ENCODE results near the gene TRIM37. TPM values are rescaled to one million over a fixed set of nuclear protein-coding genes. Genes with fewer than 3 reads are reported as not detected.

The TRIM37 gene
- total RNA-seq, 1 donor from 2014 or later, result 35.6 TPM

DNA sequence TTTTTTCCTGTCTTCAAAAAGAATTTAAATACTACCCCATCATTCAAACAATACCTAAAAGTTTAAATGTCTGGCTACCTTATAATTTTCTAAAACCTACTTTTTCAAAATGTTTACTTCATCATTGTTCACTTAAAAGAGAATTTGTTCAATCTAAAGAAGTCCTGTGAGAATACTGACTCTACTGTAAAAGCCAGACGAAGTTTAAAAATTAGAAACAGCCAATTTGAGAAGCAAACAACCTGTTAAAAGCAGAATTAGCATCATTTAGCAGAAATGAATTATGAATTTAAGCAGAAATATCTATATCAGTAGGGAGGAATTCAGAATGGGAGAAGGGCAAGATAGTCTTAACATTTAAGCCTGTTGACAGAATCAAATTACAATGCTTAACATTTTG is 46.2 kb upstream of the TRIM37 start:
- no peak for DNase-seq
- TF ChIP-seq, protein P1, sequence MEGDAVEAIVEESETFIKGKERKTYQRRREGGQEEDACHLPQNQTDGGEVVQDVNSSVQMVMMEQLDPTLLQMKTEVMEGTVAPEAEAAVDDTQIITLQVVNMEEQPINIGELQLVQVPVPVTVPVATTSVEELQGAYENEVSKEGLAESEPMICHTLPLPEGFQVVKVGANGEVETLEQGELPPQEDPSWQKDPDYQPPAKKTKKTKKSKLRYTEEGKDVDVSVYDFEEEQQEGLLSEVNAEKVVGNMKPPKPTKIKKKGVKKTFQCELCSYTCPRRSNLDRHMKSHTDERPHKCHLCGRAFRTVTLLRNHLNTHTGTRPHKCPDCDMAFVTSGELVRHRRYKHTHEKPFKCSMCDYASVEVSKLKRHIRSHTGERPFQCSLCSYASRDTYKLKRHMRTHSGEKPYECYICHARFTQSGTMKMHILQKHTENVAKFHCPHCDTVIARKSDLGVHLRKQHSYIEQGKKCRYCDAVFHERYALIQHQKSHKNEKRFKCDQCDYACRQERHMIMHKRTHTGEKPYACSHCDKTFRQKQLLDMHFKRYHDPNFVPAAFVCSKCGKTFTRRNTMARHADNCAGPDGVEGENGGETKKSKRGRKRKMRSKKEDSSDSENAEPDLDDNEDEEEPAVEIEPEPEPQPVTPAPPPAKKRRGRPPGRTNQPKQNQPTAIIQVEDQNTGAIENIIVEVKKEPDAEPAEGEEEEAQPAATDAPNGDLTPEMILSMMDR (IDR thresholded peaks at IDR 0.05; ENCODE audit: partially characterized antibody, unreplicated experiment), result no peak
- Mint-ChIP-seq H3K9me3 (ENCODE audit: unreplicated experiment) (peaks cover 3% of the 10 kb centered on the region), H3K4me3 (ENCODE audit: unreplicated experiment) (no peak overlapping the region), H3K4me1 (ENCODE audit: low read depth, unreplicated experiment) (peaks cover 12% of the 10 kb centered on the region), H3K27ac (ENCODE audit: unreplicated experiment) (peak overlapping the region; percentile 6), H3K27me3 (ENCODE audit: unreplicated experiment) (no peaks in the 10 kb centered on the region), H3K36me3 (ENCODE audit: unreplicated experiment) (no peaks in the 10 kb centered on the region)

DNA sequence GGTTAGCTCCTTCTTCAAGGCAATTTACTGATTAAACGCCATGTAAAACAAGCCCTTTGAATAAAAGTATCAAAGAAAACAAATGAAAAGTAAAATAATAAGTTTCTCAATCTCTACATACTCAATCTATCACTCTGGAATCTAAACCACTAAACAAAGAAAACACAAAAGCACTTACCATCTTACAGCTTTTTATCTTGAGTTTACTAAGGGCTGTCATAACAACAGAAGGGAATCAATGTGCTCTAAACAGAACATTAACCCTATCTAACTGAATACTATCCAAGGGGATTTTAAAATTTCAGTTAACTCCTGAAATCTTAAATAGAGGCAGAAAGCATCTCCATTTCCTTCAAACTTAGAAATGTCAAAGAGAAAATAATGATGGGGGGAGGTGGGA is 44.9 kb upstream of the TRIM37 start:
- DNase-seq, result no peak
- H3K27ac Mint-ChIP-seq (ENCODE audit: unreplicated experiment), result peak overlapping the region; percentile 40
- H3K27me3 Mint-ChIP-seq (ENCODE audit: unreplicated experiment), result no peaks in the 10 kb centered on the region

DNA sequence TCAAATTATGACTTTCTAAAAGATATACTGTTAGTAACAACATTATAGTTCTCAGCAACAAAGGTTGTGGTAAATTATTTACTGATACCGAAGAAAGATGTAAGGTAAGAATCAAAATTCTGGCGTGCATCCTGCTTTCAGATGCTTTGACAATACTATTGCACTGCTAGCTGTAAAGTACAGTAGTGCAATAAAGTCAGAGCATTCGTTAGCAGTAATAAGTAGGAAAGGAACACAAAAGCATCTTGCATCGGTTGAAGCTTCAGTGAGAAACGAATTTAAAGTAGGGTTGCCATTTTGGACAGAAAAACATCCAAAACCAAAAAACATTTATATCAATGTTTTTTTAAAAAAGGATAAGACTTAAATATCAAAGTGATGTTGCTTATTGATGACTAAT is 44.3 kb upstream of the TRIM37 start:
- no peak for DNase-seq
- Mint-ChIP-seq H3K9me3 (ENCODE audit: unreplicated experiment) (peaks cover 3% of the 10 kb centered on the region), H3K27me3 (ENCODE audit: unreplicated experiment) (no peaks in the 10 kb centered on the region), H3K4me3 (ENCODE audit: unreplicated experiment) (no peak overlapping the region), H3K4me1 (ENCODE audit: low read depth, unreplicated experiment) (peaks cover 12% of the 10 kb centered on the region), H3K36me3 (ENCODE audit: unreplicated experiment) (no peaks in the 10 kb centered on the region), H3K27ac (ENCODE audit: unreplicated experiment) (no peak overlapping the region)
- TF ChIP-seq, protein P1 (IDR thresholded peaks at IDR 0.05; ENCODE audit: partially characterized antibody, unreplicated experiment), result no peak

More for the DNA sequence above, 44.9 kb upstream of the TRIM37 start:
- Mint-ChIP-seq H3K4me3 (ENCODE audit: unreplicated experiment) (peak overlapping the region; percentile 68), H3K9me3 (ENCODE audit: unreplicated experiment) (peaks cover 3% of the 10 kb centered on the region), H3K4me1 (ENCODE audit: low read depth, unreplicated experiment) (peaks cover 12% of the 10 kb centered on the region), H3K36me3 (ENCODE audit: unreplicated experiment) (no peaks in the 10 kb centered on the region)
- TF ChIP-seq, protein P1 (IDR thresholded peaks at IDR 0.05; ENCODE audit: partially characterized antibody, unreplicated experiment), result no peak

DNA sequence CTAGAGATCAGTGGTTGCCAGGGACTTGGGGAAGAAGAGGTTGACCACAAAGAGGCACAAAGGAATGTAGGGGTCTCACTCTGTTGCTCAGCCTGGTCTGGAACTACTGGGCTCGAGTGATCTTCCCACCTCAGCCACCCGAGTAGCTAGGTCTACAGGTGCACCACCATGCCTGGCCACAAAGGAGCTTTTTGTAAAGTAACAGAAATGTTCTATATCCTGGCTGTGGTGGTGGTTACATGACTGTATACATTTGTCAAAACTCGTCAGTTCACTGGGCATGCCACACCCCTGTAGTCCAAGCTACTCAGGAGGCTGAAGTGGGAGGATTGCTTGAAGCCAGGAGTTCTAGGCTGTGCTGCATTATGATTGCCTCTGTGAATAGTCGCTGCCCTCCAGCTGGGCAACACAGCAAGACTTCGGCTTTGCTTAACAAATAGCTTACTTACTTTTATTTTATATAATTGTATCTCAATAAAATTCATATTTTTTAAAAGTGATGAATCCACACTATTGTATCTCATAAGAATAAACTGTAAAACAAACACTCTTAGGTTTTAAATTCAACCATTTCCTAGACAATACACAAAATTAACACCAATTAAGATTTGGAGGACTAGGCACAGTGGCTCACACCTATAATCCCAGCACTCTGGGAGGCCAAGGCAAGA is 43.3 kb upstream of the TRIM37 start:
- Mint-ChIP-seq H3K4me1 (ENCODE audit: low read depth, unreplicated experiment) (peaks cover 12% of the 10 kb centered on the region), H3K4me3 (ENCODE audit: unreplicated experiment) (no peak overlapping the region), H3K27me3 (ENCODE audit: unreplicated experiment) (no peaks in the 10 kb centered on the region), H3K9me3 (ENCODE audit: unreplicated experiment) (peaks cover 3% of the 10 kb centered on the region), H3K36me3 (ENCODE audit: unreplicated experiment) (no peaks in the 10 kb centered on the region), H3K27ac (ENCODE audit: unreplicated experiment) (peak overlapping the region; percentile 14)
- TF ChIP-seq, protein P1 (IDR thresholded peaks at IDR 0.05; ENCODE audit: partially characterized antibody, unreplicated experiment), result no peak
- DNase-seq, result no peak

DNA sequence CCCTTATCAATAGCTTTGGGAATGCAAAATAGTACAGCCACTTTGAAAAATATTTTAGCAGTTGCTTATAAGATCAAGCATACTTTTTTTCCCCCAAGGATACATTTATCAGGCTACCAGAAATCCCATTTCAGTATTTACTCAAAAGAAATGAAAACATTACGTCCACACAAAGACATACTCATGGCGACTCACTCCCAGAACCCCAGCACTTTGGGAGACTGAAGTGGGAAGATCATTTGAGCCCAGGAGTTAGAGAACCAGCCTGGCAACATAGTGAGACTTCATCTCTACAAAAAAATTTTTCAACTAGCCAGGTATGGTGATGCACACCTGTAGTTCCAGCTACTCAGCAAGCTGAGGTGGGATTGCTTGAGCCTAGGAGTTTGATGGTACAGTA is 42.4 kb upstream of the TRIM37 start:
- no peaks in the 10 kb centered on the region for H3K27me3 Mint-ChIP-seq (ENCODE audit: unreplicated experiment)

More for the DNA sequence above, 42.4 kb upstream of the TRIM37 start:
- Mint-ChIP-seq H3K4me3 (ENCODE audit: unreplicated experiment) (no peak overlapping the region), H3K36me3 (ENCODE audit: unreplicated experiment) (no peaks in the 10 kb centered on the region), H3K4me1 (ENCODE audit: low read depth, unreplicated experiment) (peaks cover 12% of the 10 kb centered on the region), H3K27ac (ENCODE audit: unreplicated experiment) (no peak overlapping the region), H3K9me3 (ENCODE audit: unreplicated experiment) (peaks cover 3% of the 10 kb centered on the region)
- TF ChIP-seq, protein P1 (IDR thresholded peaks at IDR 0.05; ENCODE audit: partially characterized antibody, unreplicated experiment), result no peak
- DNase-seq, result no peak

Measured in glutamatergic neuron (in vitro differentiated cells).